Measurements from ENCODE around the gene EXD3. TPM values are rescaled to one million over a fixed set of nuclear protein-coding genes. Genes with fewer than 3 reads are reported as not detected.

The EXD3 gene
- total RNA-seq, 5 donors from 2014 or later (not counting 1 experiment from before 2014, with no cell fraction given) = 18.5 to 43.8 (median 38.0) TPM

GRCh38 chr9:137448602-137448962 is 25.6 kb upstream of the EXD3 start:
- H3K4me1 Mint-ChIP-seq = peaks cover 23 to 49% (median 39%) of the 10 kb centered on the region in 3 donors

GRCh38 chr9:137447722-137448601 is 25.0 kb upstream of the EXD3 start:
- H3K4me3 ChIP-seq (ENCODE audit: control insufficient read depth in 1 of 2, extremely low read depth in 1 of 2, low read length in 1 of 2) = no peak overlapping the region
- CTCF ChIA-PET = interaction anchor here (0.5 to 0.9 kb wide), 3 partner anchors 8 to 79 kb away, joined by 3 to 4 read pairs (median 4); partner anchors contain the start of genes EXD3 (in 1 of the 2) and NOXA1 (in 1 of the 2)
- POLR2A ChIA-PET = interaction anchor here in 1 of 2 donors (0.6 kb wide), 1 partner anchor 21 kb away, joined by 3 read pairs; no protein-coding TSS in a partner anchor
- 90% methylated on average over 17 of the region's 27 CpGs for WGBS (ENCODE audit: insufficient coverage)
- H3K36me3 ChIP-seq (ENCODE audit: control insufficient read depth in 2 of 2, extremely low read depth in 1 of 2, insufficient read depth in 1 of 2, low read length in 1 of 2) = peaks cover 3% of the 10 kb centered on the region in 2 donors
- H3K4me1 ChIP-seq (ENCODE audit: control insufficient read depth in 1 of 2, extremely low read depth in 1 of 2, insufficient read depth in 2 of 2, low read length in 2 of 2) = peaks cover 15 to 61% of the 10 kb centered on the region in 2 experiments
- no peak overlapping the region for H3K4me3 Mint-ChIP-seq
- no peak overlapping the region for H3K27ac ChIP-seq (ENCODE audit: low read length)
- ATAC-seq (replicated peaks in 1 of 4) (no peak), DNase-seq (no peak)
- no peaks in the 10 kb centered on the region for H3K36me3 Mint-ChIP-seq
- peaks cover 0 to 22% of the 10 kb centered on the region in 2 experiments for H3K27me3 ChIP-seq (replicated peaks in 1 of 2; ENCODE audit: control insufficient read depth in 2 of 2, extremely low read depth in 1 of 2, insufficient read depth in 2 of 2, low read length in 1 of 2)
- peaks cover 0 to 4% of the 10 kb centered on the region in 2 donors for H3K27me3 Mint-ChIP-seq
- H3K9me3 Mint-ChIP-seq = no peaks in the 10 kb centered on the region
- H3K9me3 ChIP-seq = no peaks in the 10 kb centered on the region
- no peak overlapping the region for H3K27ac Mint-ChIP-seq
- H3K4me1 Mint-ChIP-seq = peaks cover 22 to 44% (median 39%) of the 10 kb centered on the region in 3 donors

More at GRCh38 chr9:137448602-137448962, 25.6 kb upstream of the EXD3 start:
- DNase-seq (no peak), ATAC-seq (replicated peaks in 1 of 4) (peak in 1 of 4 experiments; percentile 5)
- H3K9me3 ChIP-seq = no peaks in the 10 kb centered on the region
- WGBS (ENCODE audit: insufficient coverage) = 93% methylated on average over 10 of the region's 16 CpGs
- Mint-ChIP-seq H3K4me3 (no peak overlapping the region), H3K27ac (no peak overlapping the region), H3K27me3 (peaks cover 0 to under 1% of the 10 kb centered on the region in 2 donors), H3K36me3 (no peaks in the 10 kb centered on the region), H3K9me3 (no peaks in the 10 kb centered on the region)
- no peak overlapping the region for H3K4me3 ChIP-seq (ENCODE audit: control insufficient read depth in 1 of 2, extremely low read depth in 1 of 2, low read length in 1 of 2)
- peaks cover 22 to 67% of the 10 kb centered on the region in 2 experiments for H3K4me1 ChIP-seq (ENCODE audit: control insufficient read depth in 1 of 2, extremely low read depth in 1 of 2, insufficient read depth in 2 of 2, low read length in 2 of 2)
- ChIA-PET CTCF (no interaction called here), POLR2A (interaction anchor here in 1 of 2 donors (0.6 kb wide), 1 partner anchor 20 kb away, joined by 3 read pairs; no protein-coding TSS in a partner anchor)
- peaks cover 0 to 18% of the 10 kb centered on the region in 2 experiments for H3K27me3 ChIP-seq (replicated peaks in 1 of 2; ENCODE audit: control insufficient read depth in 2 of 2, extremely low read depth in 1 of 2, insufficient read depth in 2 of 2, low read length in 1 of 2)
- no peak overlapping the region for H3K27ac ChIP-seq (ENCODE audit: low read length)
- peaks cover 5 to 6% of the 10 kb centered on the region in 2 donors for H3K36me3 ChIP-seq (ENCODE audit: control insufficient read depth in 2 of 2, extremely low read depth in 1 of 2, insufficient read depth in 1 of 2, low read length in 1 of 2)

- DNase-seq (no peak), ATAC-seq (replicated peaks in 1 of 4) (no peak)
- peaks cover 5 to 51% of the 10 kb centered on the region in 2 experiments for H3K4me1 ChIP-seq (ENCODE audit: control insufficient read depth in 1 of 2, extremely low read depth in 1 of 2, insufficient read depth in 2 of 2, low read length in 2 of 2)
- H3K4me3 ChIP-seq (ENCODE audit: control insufficient read depth in 1 of 2, extremely low read depth in 1 of 2, low read length in 1 of 2) = no peak overlapping the region
- CTCF ChIA-PET = interaction anchor here (0.5 to 0.6 kb wide), 2 partner anchors 9 to 130 kb away, joined by 3 to 4 read pairs; no protein-coding TSS in a partner anchor
- no peaks in the 10 kb centered on the region for H3K9me3 ChIP-seq
- POLR2A ChIA-PET = no interaction called here
- peaks cover 0 to 23% of the 10 kb centered on the region in 2 experiments for H3K27me3 ChIP-seq (replicated peaks in 1 of 2; ENCODE audit: control insufficient read depth in 2 of 2, extremely low read depth in 1 of 2, insufficient read depth in 2 of 2, low read length in 1 of 2)
- H3K9me3 Mint-ChIP-seq = no peaks in the 10 kb centered on the region
- H3K27ac ChIP-seq (ENCODE audit: low read length) = no peak overlapping the region
- 70% methylated on average over 21 of the region's 21 CpGs for WGBS (ENCODE audit: insufficient coverage)
- H3K27me3 Mint-ChIP-seq = peaks cover 2 to 7% of the 10 kb centered on the region in 2 donors
- peak overlapping the region; percentile 12 to 20 for H3K27ac Mint-ChIP-seq
- no peaks in the 10 kb centered on the region for H3K36me3 ChIP-seq (ENCODE audit: control insufficient read depth in 2 of 2, extremely low read depth in 1 of 2, insufficient read depth in 1 of 2, low read length in 1 of 2)
- no peak overlapping the region for H3K4me3 Mint-ChIP-seq
- H3K4me1 Mint-ChIP-seq = peaks cover 17 to 37% (median 36%) of the 10 kb centered on the region in 3 donors
- no peaks in the 10 kb centered on the region for H3K36me3 Mint-ChIP-seq
Observed at GRCh38 chr9:137446851-137447471, 24.0 kb upstream of the EXD3 start.

- H3K36me3 ChIP-seq (ENCODE audit: control insufficient read depth in 2 of 2, extremely low read depth in 1 of 2, insufficient read depth in 1 of 2, low read length in 1 of 2) = no peaks in the 10 kb centered on the region
- ChIA-PET CTCF (interaction anchor here in 1 of 2 donors (0.6 kb wide), 1 partner anchor 131 kb away, joined by 3 read pairs; no protein-coding TSS in a partner anchor), POLR2A (no interaction called here)
- H3K27me3 Mint-ChIP-seq = peaks cover 5 to 9% of the 10 kb centered on the region in 2 donors
- H3K27ac Mint-ChIP-seq = no peak overlapping the region
- DNase-seq = no peak
- no peaks in the 10 kb centered on the region for H3K9me3 Mint-ChIP-seq
- no peak overlapping the region for H3K27ac ChIP-seq (ENCODE audit: low read length)
- peaks cover 19 to 35% (median 33%) of the 10 kb centered on the region in 3 donors for H3K4me1 Mint-ChIP-seq
- WGBS (ENCODE audit: insufficient coverage) = 75% methylated on average over 10 of the region's 19 CpGs
- H3K4me1 ChIP-seq (ENCODE audit: control insufficient read depth in 1 of 2, extremely low read depth in 1 of 2, insufficient read depth in 2 of 2, low read length in 2 of 2) = peaks cover 5 to 50% of the 10 kb centered on the region in 2 experiments
- no peak overlapping the region for H3K4me3 ChIP-seq (ENCODE audit: control insufficient read depth in 1 of 2, extremely low read depth in 1 of 2, low read length in 1 of 2)
- no peaks in the 10 kb centered on the region for H3K9me3 ChIP-seq
- H3K4me3 Mint-ChIP-seq = no peak overlapping the region
- peaks cover 0 to 29% of the 10 kb centered on the region in 2 experiments for H3K27me3 ChIP-seq (replicated peaks in 1 of 2; ENCODE audit: control insufficient read depth in 2 of 2, extremely low read depth in 1 of 2, insufficient read depth in 2 of 2, low read length in 1 of 2)
- ATAC-seq (replicated peaks in 1 of 4) = no peak
- H3K36me3 Mint-ChIP-seq = no peaks in the 10 kb centered on the region
Observed at GRCh38 chr9:137445930-137446431, 23.0 kb upstream of the EXD3 start.

GRCh38 chr9:137445275-137445807 is 22.4 kb upstream of the EXD3 start:
- peak; percentile 47 to 81 (median 75) for ATAC-seq (replicated peaks in 1 of 4)
- peak overlapping the region in 1 of 2 donors; percentile 79 for H3K27ac Mint-ChIP-seq
- H3K4me1 Mint-ChIP-seq = peaks cover 19 to 31% (median 29%) of the 10 kb centered on the region in 3 donors
- Histone ChIP-seq H3K4me3 (ENCODE audit: control insufficient read depth in 1 of 2, extremely low read depth in 1 of 2, low read length in 1 of 2) (no peak overlapping the region), H3K9me3 (no peaks in the 10 kb centered on the region), H3K27ac (ENCODE audit: low read length) (no peak overlapping the region), H3K36me3 (ENCODE audit: control insufficient read depth in 2 of 2, extremely low read depth in 1 of 2, insufficient read depth in 1 of 2, low read length in 1 of 2) (no peaks in the 10 kb centered on the region), H3K4me1 (ENCODE audit: control insufficient read depth in 1 of 2, extremely low read depth in 1 of 2, insufficient read depth in 2 of 2, low read length in 2 of 2) (peaks cover 3 to 44% of the 10 kb centered on the region in 2 experiments), H3K27me3 (replicated peaks in 1 of 2; ENCODE audit: control insufficient read depth in 2 of 2, extremely low read depth in 1 of 2, insufficient read depth in 2 of 2, low read length in 1 of 2) (peaks cover 0 to 29% of the 10 kb centered on the region in 2 experiments)
- ChIA-PET POLR2A (no interaction called here), CTCF (no interaction called here)
- WGBS (ENCODE audit: insufficient coverage) = 52% methylated on average over 7 of the region's 14 CpGs
- H3K27me3 Mint-ChIP-seq = peaks cover 5 to 9% of the 10 kb centered on the region in 2 donors
- H3K36me3 Mint-ChIP-seq = no peaks in the 10 kb centered on the region
- no peak overlapping the region for H3K4me3 Mint-ChIP-seq
- peak; percentile 54 to 90 (median 76) for DNase-seq
- no peaks in the 10 kb centered on the region for H3K9me3 Mint-ChIP-seq
